SK-N-SH treated with all-trans-retinoic acid at 6 μM for 48 hours (cell line): ENCODE data around the gene HOXA6.
A peak's percentile ranks its signal among the peaks of the same experiment; 100 is the strongest.

Source experiments
- ATAC-seq: fragments of 200-7000 bp; cut with Tn5 transposase; 3 replicates; pipeline ENCODE4 v1.9.1; 2020; ENCODE audit warnings: mild to moderate bottlenecking, moderate library complexity
- ARNTL ChIP-seq: fragments of 450-650 bp; formaldehyde crosslinking; IDR thresholded peaks from 2 replicates; pipeline ENCODE4 v1.5.0; 2020; ENCODE audit warnings: low read depth, mild to moderate bottlenecking, moderate library complexity, borderline replicate concordance
- BACH2 ChIP-seq: fragments of 250-450 bp; sonication (Bioruptor Pico); IDR thresholded peaks from 2 replicates; pipeline ENCODE4 v1.9.0; 2021; ENCODE audit warnings: mild to moderate bottlenecking, borderline replicate concordance
- CREB5 ChIP-seq: fragments of 250-450 bp; sonication (Bioruptor Pico); IDR thresholded peaks from 2 replicates; pipeline ENCODE4 v1.5.1; 2020; ENCODE audit warnings: low read depth, mild to moderate bottlenecking, moderate library complexity
- CSRNP3 ChIP-seq: fragments of 250-450 bp; sonication (Bioruptor Pico); IDR thresholded peaks from 2 replicates; pipeline ENCODE4 v1.5.1; 2021; ENCODE audit warnings: mild to moderate bottlenecking, moderate library complexity
- ESRRG ChIP-seq: fragments of 250-450 bp; sonication (Bioruptor Pico); IDR thresholded peaks from 2 replicates; pipeline ENCODE4 v1.6.1; 2021; ENCODE audit warnings: mild to moderate bottlenecking
- GLIS3 ChIP-seq: fragments of 250-450 bp; sonication (Bioruptor Pico); IDR thresholded peaks from 2 replicates; pipeline ENCODE4 v1.5.0; 2020; ENCODE audit warnings: mild to moderate bottlenecking, moderate library complexity
- OSR1 ChIP-seq: fragments of 250-450 bp; sonication (Bioruptor Pico); IDR thresholded peaks from 2 replicates; pipeline ENCODE4 v1.8.0; 2022; ENCODE audit warnings: moderate library complexity, mild to moderate bottlenecking, inconsistent platforms
- PATZ1 ChIP-seq: fragments of 250-450 bp; sonication (Bioruptor Pico); IDR thresholded peaks from 2 replicates; pipeline ENCODE4 v1.8.0; 2020; ENCODE audit warnings: mild to moderate bottlenecking, moderate library complexity, borderline replicate concordance
- POU6F1 ChIP-seq: fragments of 250-450 bp; sonication (Bioruptor Pico); IDR thresholded peaks from 2 replicates; pipeline ENCODE4 v1.8.0; 2021; ENCODE audit warnings: low read depth, mild to moderate bottlenecking, moderate library complexity, borderline replicate concordance
- PPARA ChIP-seq: fragments of 250-450 bp; sonication (Bioruptor Pico); IDR thresholded peaks from 2 replicates; pipeline ENCODE4 v1.5.0; 2020; ENCODE audit warnings: mild to moderate bottlenecking, borderline replicate concordance
- RARB ChIP-seq: fragments of 250-450 bp; sonication (Bioruptor Pico); IDR thresholded peaks from 2 replicates; pipeline ENCODE4 v1.8.0; 2021; ENCODE audit warnings: mild to moderate bottlenecking, moderate library complexity
- SNAI2 ChIP-seq: fragments of 250-450 bp; sonication (Bioruptor Pico); IDR thresholded peaks from 2 replicates; pipeline ENCODE4 v1.5.0; 2020; ENCODE audit warnings: mild to moderate bottlenecking, moderate library complexity
- TCF4 ChIP-seq: fragments of 250-450 bp; sonication (Bioruptor Pico); IDR thresholded peaks from 2 replicates; pipeline ENCODE4 v1.8.0; 2021; ENCODE audit warnings: mild to moderate bottlenecking, moderate library complexity, borderline replicate concordance
- TOX ChIP-seq: fragments of 250-450 bp; sonication (Bioruptor Pico); IDR thresholded peaks from 2 replicates; pipeline ENCODE4 v1.8.0; 2021; ENCODE audit warnings: mild to moderate bottlenecking, moderate library complexity, borderline replicate concordance
- ZFP30 ChIP-seq: fragments of 450-650 bp; formaldehyde crosslinking; IDR thresholded peaks from 2 replicates; pipeline ENCODE4 v1.5.0; 2022; ENCODE audit warnings: mild to moderate bottlenecking, moderate library complexity
- ZNF565 ChIP-seq: fragments of 450-650 bp; formaldehyde crosslinking; conservative IDR thresholded peaks from 2 replicates; pipeline ENCODE4 v1.5.0; 2020; ENCODE audit warnings: low read depth, mild to moderate bottlenecking, moderate library complexity

HOXA6 gene

DNA sequence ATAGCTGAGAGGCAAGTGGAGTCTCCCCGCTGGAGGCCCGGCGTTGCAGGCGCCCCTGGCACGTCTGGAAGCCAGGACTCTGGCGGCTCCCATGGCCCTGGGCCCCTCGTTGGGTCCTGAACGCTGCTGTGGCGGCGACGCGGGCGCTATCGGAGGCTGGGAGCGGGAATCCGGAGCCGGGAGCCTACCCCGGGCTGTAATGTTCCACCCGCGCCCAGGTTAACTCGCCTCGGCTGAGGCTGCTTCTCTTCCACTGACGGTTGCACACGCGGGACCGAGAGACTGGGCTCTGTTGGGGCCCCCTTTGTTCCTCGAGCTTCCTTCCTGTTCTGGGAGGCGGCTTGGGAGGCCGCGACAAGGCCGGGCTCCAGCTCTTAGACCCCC is 2.8 kb downstream of the HOXA6 start (continued):
- TF ChIP-seq CSRNP3 (CRISPR knock-in tag) (no peak), PPARA (CRISPR knock-in tag) (no peak)
- TF ChIP-seq, all 23 proteins: peak for 0

- TF ChIP-seq SNAI2 (CRISPR knock-in tag) (no peak), ZNF565 (CRISPR knock-in tag) (no peak), BACH2 (CRISPR knock-in tag) (no peak), ESRRG (CRISPR knock-in tag) (no peak), OSR1 (CRISPR knock-in tag) (no peak), CREB5 (CRISPR knock-in tag) (no peak), TCF4 (CRISPR knock-in tag) (no peak), RARB (CRISPR knock-in tag) (no peak)
- TF ChIP-seq, all 23 proteins: peak for 0
- ATAC-seq, result no peak
Measured at GRCh38 chr7:27143950-27144780, 3.4 kb downstream of the HOXA6 start.

- no peak for TF ChIP-seq TOX
- no peak for TF ChIP-seq ZFP30 (CRISPR knock-in tag)
- TF ChIP-seq GLIS3 (CRISPR knock-in tag), result no peak
- no peak for TF ChIP-seq OSR1 (CRISPR knock-in tag)
- TF ChIP-seq ARNTL (CRISPR knock-in tag), result no peak
- no peak for TF ChIP-seq POU6F1 (CRISPR knock-in tag)
- TF ChIP-seq PPARA (CRISPR knock-in tag), result no peak
- TF ChIP-seq BACH2 (CRISPR knock-in tag), result no peak
- TF ChIP-seq SNAI2 (CRISPR knock-in tag), result no peak
- TF ChIP-seq CSRNP3 (CRISPR knock-in tag), result no peak
- TF ChIP-seq ESRRG (CRISPR knock-in tag), result no peak
- TF ChIP-seq PATZ1 (CRISPR knock-in tag), result no peak
- no peak for TF ChIP-seq CREB5 (CRISPR knock-in tag)
- ATAC-seq, result peak; percentile 28
Measured at GRCh38 chr7:27143023-27143949, 4.3 kb downstream of the HOXA6 start, which contains the start of gene HOXA5. HOXA5 (minus strand) TSS chr7:27143681; CDS start chr7:27143607, 74 bp downstream.
